GM19455 (cell line): Measurements from ENCODE around the gene GLI3.
"Not testable (repeated sequence)": the region's sequence is repeated elsewhere in the genome, so short reads cannot be mapped to it uniquely, and the experiment has no call there.

Source experiments
- ATAC-seq: cut with Tn5 transposase; IDR thresholded peaks from one replicate; pipeline ENCODE4 v1.9.1; 2021; ENCODE audit not compliant: unreplicated experiment

GLI3 gene

GRCh38 chr7:42213093-42213492 lies 23.9 kb downstream of the GLI3 start:
- ATAC-seq: no peak

- ATAC-seq: no peak
Observed at GRCh38 chr7:42212541-42213090, 24.4 kb downstream of the GLI3 start.

GRCh38 chr7:42211938-42212337 lies 25.1 kb downstream of the GLI3 start:
- ATAC-seq: no peak

GRCh38 chr7:42210779-42211178 lies 26.2 kb downstream of the GLI3 start:
- ATAC-seq: no peak

- ATAC-seq: no peak
Observed at GRCh38 chr7:42210333-42210732, 26.7 kb downstream of the GLI3 start.

- not testable (repeated sequence) for ATAC-seq
Observed at GRCh38 chr7:42209085-42209484, 27.9 kb downstream of the GLI3 start.

GRCh38 chr7:42208572-42208971 lies 28.4 kb downstream of the GLI3 start:
- no peak for ATAC-seq

- no peak for ATAC-seq
Observed at GRCh38 chr7:42207420-42207819, 29.6 kb downstream of the GLI3 start.

GRCh38 chr7:42203336-42203735 lies 33.7 kb downstream of the GLI3 start:
- no peak for ATAC-seq

GRCh38 chr7:42202601-42203000 lies 34.4 kb downstream of the GLI3 start:
- ATAC-seq: no peak

GRCh38 chr7:42198974-42199668 lies 37.9 kb downstream of the GLI3 start:
- no peak for ATAC-seq

- no peak for ATAC-seq
Observed at GRCh38 chr7:42198296-42198695, 38.7 kb downstream of the GLI3 start.

GRCh38 chr7:42197451-42197850 lies 39.6 kb downstream of the GLI3 start:
- ATAC-seq: no peak

GRCh38 chr7:42194238-42194637 lies 42.8 kb downstream of the GLI3 start:
- ATAC-seq: no peak

GRCh38 chr7:42193471-42194129 lies 43.4 kb downstream of the GLI3 start:
- ATAC-seq: no peak

- no peak for ATAC-seq
Observed at GRCh38 chr7:42192851-42193461, 44.1 kb downstream of the GLI3 start.

- no peak for ATAC-seq
Observed at GRCh38 chr7:42192066-42192465, 44.9 kb downstream of the GLI3 start.

GRCh38 chr7:42189535-42189934 lies 47.5 kb downstream of the GLI3 start:
- no peak for ATAC-seq

GRCh38 chr7:42186151-42186550 lies 50.9 kb downstream of the GLI3 start:
- ATAC-seq: no peak

- ATAC-seq: no peak
Observed at GRCh38 chr7:42185726-42186125, 51.3 kb downstream of the GLI3 start.

- ATAC-seq: no peak
Observed at GRCh38 chr7:42183547-42183946, 53.5 kb downstream of the GLI3 start.

- no peak for ATAC-seq
Observed at GRCh38 chr7:42181566-42181965, 55.4 kb downstream of the GLI3 start.
